GM12878 (cell line): Measurements from ENCODE around the gene RMI2.

ENCODE experiments used
- BRCA1 ChIP-seq: IDR thresholded peaks from 2 replicates; pipeline ENCODE4 v1.6.1; 2011; ENCODE audit warnings: low read depth, low read length, improper control_type of control experiment
- CEBPB ChIP-seq, 2 experiments: fragments of 150-350 bp in 1 of 2; IDR thresholded peaks; 2 replicates each; pipeline ENCODE4 v1.6.1; 2012 to 2014; ENCODE audit warnings: low read depth in 2 of 2, low read length in 2 of 2, borderline replicate concordance in 1 of 2, inconsistent platforms in 1 of 2
- CHD2 ChIP-seq: IDR thresholded peaks from 2 replicates; pipeline ENCODE4 v1.6.1; 2011; ENCODE audit warnings: low read depth, low read length, improper control_type of control experiment, borderline replicate concordance
- CTCF ChIP-seq, 3 experiments: IDR thresholded peaks in 2 of 3; conservative IDR thresholded peaks in 1 of 3; 2 replicates each; pipeline ENCODE4 v1.5.1; 2011; ENCODE audit warnings: low read depth in 3 of 3, low read length in 3 of 3, mild to moderate bottlenecking in 3 of 3, control low read depth in 2 of 3, moderate library complexity in 2 of 3, inconsistent platforms in 1 of 3, mixed read lengths in 1 of 3; ENCODE audit not compliant: control insufficient read depth in 2 of 3, insufficient read depth in 1 of 3; ENCODE audit errors: extremely low read depth in 1 of 3
- NFYA ChIP-seq: IDR thresholded peaks from 2 replicates; pipeline ENCODE4 v1.6.1; 2011; ENCODE audit warnings: low read depth, mild to moderate bottlenecking, low read length, improper control_type of control experiment, borderline replicate concordance
- POLR2AphosphoS5 ChIP-seq: IDR thresholded peaks from 2 replicates; pipeline ENCODE4 v1.6.1; 2011; ENCODE audit warnings: mild to moderate bottlenecking, low read length, inconsistent platforms
- SIN3A ChIP-seq: IDR thresholded peaks from 2 replicates; pipeline ENCODE4 v1.6.1; 2012; ENCODE audit warnings: low read depth, low read length, improper control_type of control experiment
- SPI1 ChIP-seq: IDR thresholded peaks from 2 replicates; pipeline ENCODE4 v1.6.1; 2011; ENCODE audit warnings: low read depth, mild to moderate bottlenecking, low read length, moderate library complexity, borderline replicate concordance; ENCODE audit not compliant: insufficient read depth

GRCh38 chr16:11350519-11350918 lies 5.3 kb downstream of the RMI2 start:
- TF ChIP-seq BRCA1 = no peak
- no peak for TF ChIP-seq CTCF (IDR thresholded peaks at IDR 0.05 in 2 of 3, conservative IDR thresholded peaks at IDR 0.05 in 1 of 3; ENCODE audit: control insufficient read depth in 2 of 3, extremely low read depth in 1 of 3, insufficient read depth in 1 of 3, low read depth in 3 of 3, low read length in 3 of 3)
- TF ChIP-seq POLR2AphosphoS5 = no peak
- no peak for TF ChIP-seq CEBPB (IDR thresholded peaks at IDR 0.05; ENCODE audit: borderline replicate concordance in 1 of 2, low read depth in 2 of 2, low read length in 2 of 2)
- no peak for TF ChIP-seq SIN3A
- no peak for TF ChIP-seq NFYA
- TF ChIP-seq CHD2 = no peak
- no peak for TF ChIP-seq SPI1
